ENCODE data around the gene OR51F1.
"Not testable (repeated sequence)": the region's sequence is repeated elsewhere in the genome, so short reads cannot be mapped to it uniquely, and the experiment has no call there.

The OR51F1 gene

GRCh38 chr11:4769838-4770237 is at the start of gene OR51F1:
Gene OR51F1 (minus strand): TSS chr11:4769938. CDS start chr11:4769938, 0 bp downstream.
- DNase-seq (ENCODE audit: low read depth, low spot score), result no peak

GRCh38 chr11:4809246-4809645 is 39.5 kb upstream of the OR51F1 start:
- DNase-seq (ENCODE audit: low read depth, low spot score), result no peak

- no peak for DNase-seq (ENCODE audit: low read depth, low spot score)
These were observed 38.7 kb upstream of the OR51F1 start for GRCh38 chr11:4808476-4808875.

GRCh38 chr11:4804280-4804679 is 34.5 kb upstream of the OR51F1 start, which contains the start of gene OR52R1:
Gene OR52R1 (minus strand): TSS chr11:4804380. CDS start chr11:4804380, 0 bp downstream.
- DNase-seq (ENCODE audit: low read depth, low spot score), result no peak

GRCh38 chr11:4801316-4801715 is 31.6 kb upstream of the OR51F1 start:
- DNase-seq (ENCODE audit: low read depth, low spot score), result not testable (repeated sequence)

GRCh38 chr11:4798427-4799183 is 28.9 kb upstream of the OR51F1 start:
- no peak for DNase-seq (ENCODE audit: low read depth, low spot score)

- DNase-seq (ENCODE audit: low read depth, low spot score), result no peak
These were observed 27.5 kb upstream of the OR51F1 start for GRCh38 chr11:4797206-4797605.

GRCh38 chr11:4782454-4782853 is 12.7 kb upstream of the OR51F1 start:
- DNase-seq (ENCODE audit: low read depth, low spot score), result no peak

GRCh38 chr11:4768094-4768493 is 1.6 kb downstream of the OR51F1 start:
- no peak for DNase-seq (ENCODE audit: low read depth, low spot score)

GRCh38 chr11:4766420-4767043 is 3.2 kb downstream of the OR51F1 start:
- no peak for DNase-seq (ENCODE audit: low read depth, low spot score)

GRCh38 chr11:4763096-4763495 is 6.6 kb downstream of the OR51F1 start:
- DNase-seq (ENCODE audit: low read depth, low spot score), result no peak

- DNase-seq (ENCODE audit: low read depth, low spot score), result no peak
These were observed 18.5 kb downstream of the OR51F1 start for GRCh38 chr11:4751201-4751600.

GRCh38 chr11:4748438-4748837 is 21.3 kb downstream of the OR51F1 start:
- DNase-seq (ENCODE audit: low read depth, low spot score), result no peak

GRCh38 chr11:4740735-4741134 is 29.0 kb downstream of the OR51F1 start:
- no peak for DNase-seq (ENCODE audit: low read depth, low spot score)

- DNase-seq (ENCODE audit: low read depth, low spot score), result no peak
These were observed 42.6 kb downstream of the OR51F1 start for GRCh38 chr11:4727171-4727570.

GRCh38 chr11:4722616-4723534 is 46.9 kb downstream of the OR51F1 start:
- not testable (repeated sequence) for DNase-seq (ENCODE audit: low read depth, low spot score)

Measured in activated naive CD8-positive, alpha-beta T cell treated with anti-CD3 and anti-CD28 coated beads, Interleukin-2, amount 50 U/mL, for 16 hours (primary cell).